H1 (cell line): ENCODE data around the gene TNNI3. TPM values are rescaled to one million over a fixed set of nuclear protein-coding genes. Genes with fewer than 3 reads are reported as not detected.

Experiments
- CTCF ChIA-PET: fragments of 300-600 bp; sonication (Branson Sonifier 250); formaldehyde crosslinking; loops from one replicate; lab custom pipeline; 2021; ENCODE audit not compliant: partially characterized antibody; lab: Charles Lee
- POLR2A ChIA-PET: fragments of 300-600 bp; sonication (Branson Sonifier 250); formaldehyde crosslinking; loops from one replicate; lab custom pipeline; 2021; ENCODE audit warnings: inconsistent platforms; ENCODE audit not compliant: partially characterized antibody; lab: Charles Lee
- DNase-seq, 2 experiments: peaks; one replicate each; pipeline versions ENCODE4 v3.0.0 to v3.0.0-alpha.2; 2010 to 2022; ENCODE audit warnings: low spot score in 2 of 2, low read depth in 1 of 2, mixed read lengths in 1 of 2
- FAIRE-seq: peaks from 2 replicates; lab custom pipeline; 2011; peaks lifted over from hg19 to GRCh38; lab: Jason Lieb, UNC
- H2AFZ ChIP-seq: 2 replicates; pipeline ENCODE4 v1.8.1; 2012; ENCODE audit warnings: low read length, inconsistent platforms
- H2AK5ac ChIP-seq: 2 replicates; pipeline ENCODE4 v1.6.1; 2013; ENCODE audit warnings: low read depth, low read length
- H2BK120ac ChIP-seq: replicated peaks from 2 replicates; pipeline ENCODE3; 2013; ENCODE audit warnings: low read depth, low read length, inconsistent platforms
- H2BK12ac ChIP-seq: 2 replicates; pipeline ENCODE4 v1.6.1; 2013; ENCODE audit warnings: low read depth, low read length
- H2BK15ac ChIP-seq: 2 replicates; pipeline ENCODE4 v1.6.1; 2013; ENCODE audit warnings: low read length
- H2BK20ac ChIP-seq: 2 replicates; pipeline ENCODE4 v1.6.1; 2013; ENCODE audit warnings: low read length
- H2BK5ac ChIP-seq: 2 replicates; pipeline ENCODE4 v1.6.1; 2013; ENCODE audit warnings: low read depth, low read length
- H3K14ac ChIP-seq: 2 replicates; pipeline ENCODE4 v1.6.1; 2013; ENCODE audit warnings: inconsistent platforms; ENCODE audit not compliant: insufficient read length
- H3K18ac ChIP-seq: 2 replicates; pipeline ENCODE4 v1.6.1; 2013; ENCODE audit warnings: low read length; ENCODE audit errors: extremely low read depth
- H3K23ac ChIP-seq: 2 replicates; pipeline ENCODE4 v1.6.1; 2013; ENCODE audit warnings: inconsistent platforms; ENCODE audit not compliant: insufficient read length
- H3K23me2 ChIP-seq: 2 replicates; pipeline ENCODE4 v1.6.1; 2013; ENCODE audit warnings: low read depth, low read length
- H3K27ac ChIP-seq: 2 replicates; pipeline ENCODE4 v1.6.1; 2011; ENCODE audit warnings: low read depth, low read length, inconsistent platforms
- H3K27me3 ChIP-seq, 4 experiments: replicated peaks in 1 of 4; 1 replicate in 1 of 4; 2 replicates in 3 of 4; pipeline versions ENCODE4 v1.6.1 to v1.8.1; 2011 to 2013; ENCODE audit warnings: low read length in 3 of 4, mild to moderate bottlenecking in 3 of 4, inconsistent platforms in 2 of 4, mixed read lengths in 2 of 4, moderate library complexity in 1 of 4; ENCODE audit not compliant: control insufficient read depth in 3 of 4, insufficient read depth in 3 of 4; ENCODE audit errors: extremely low read depth in 1 of 4
- H3K36me3 ChIP-seq, 4 experiments: 2 replicates each; pipeline versions ENCODE4 v1.6.1 to v1.8.1; 2011 to 2013; ENCODE audit warnings: mild to moderate bottlenecking in 4 of 4, low read length in 3 of 4, moderate library complexity in 2 of 4, control low read depth in 1 of 4, inconsistent platforms in 1 of 4; ENCODE audit not compliant: insufficient read depth in 4 of 4, control insufficient read depth in 2 of 4
- H3K4ac ChIP-seq: replicated peaks from 2 replicates; pipeline ENCODE3; 2013; ENCODE audit warnings: low read length, low read depth, mixed read lengths, inconsistent platforms; ENCODE audit not compliant: insufficient read length
- H3K4me1 ChIP-seq, 4 experiments: replicated peaks in 1 of 4; 1 replicate in 1 of 4; 2 replicates in 3 of 4; pipeline versions ENCODE4 v1.6.1 to v1.8.1; 2011 to 2013; ENCODE audit warnings: low read length in 3 of 4, inconsistent platforms in 2 of 4, mixed read lengths in 1 of 4; ENCODE audit not compliant: insufficient read depth in 4 of 4, control insufficient read depth in 3 of 4
- H3K4me2 ChIP-seq, 2 experiments: 2 replicates each; pipeline versions ENCODE4 v1.6.1 to v1.8.1; 2011 to 2013; ENCODE audit warnings: low read depth in 2 of 2, low read length in 2 of 2, control low read depth in 1 of 2, inconsistent platforms in 1 of 2, mild to moderate bottlenecking in 1 of 2; ENCODE audit not compliant: insufficient read depth in 1 of 2
- H3K4me3 ChIP-seq, 4 experiments: fragments of 200-600, 300-600 bp in 1 of 4; sonication (generic), shearing (Covaris generic), sonication (Bioruptor Twin) in 1 of 4; 2 replicates each; pipeline versions ENCODE4 v1.5.1 to v1.8.1; 2011 to 2016; ENCODE audit warnings: low read length in 4 of 4, low read depth in 3 of 4, control low read depth in 2 of 4, inconsistent platforms in 2 of 4, mild to moderate bottlenecking in 2 of 4, mixed read lengths in 1 of 4, moderate library complexity in 1 of 4; ENCODE audit not compliant: insufficient read depth in 2 of 4; ENCODE audit errors: extremely low read depth in 1 of 4
- H3K56ac ChIP-seq: replicated peaks from 2 replicates; pipeline ENCODE3; 2013; ENCODE audit warnings: low read depth, mild to moderate bottlenecking, mixed read lengths, low read length, inconsistent platforms; ENCODE audit not compliant: insufficient read length
- H3K79me1 ChIP-seq: 2 replicates; pipeline ENCODE4 v1.6.1; 2013; ENCODE audit warnings: low read depth, low read length, control low read depth
- H3K79me2 ChIP-seq, 2 experiments: 2 replicates each; pipeline versions ENCODE4 v1.6.1 to v1.8.1; 2012 to 2013; ENCODE audit warnings: low read length in 2 of 2, mild to moderate bottlenecking in 2 of 2, inconsistent platforms in 1 of 2; ENCODE audit not compliant: insufficient read depth in 2 of 2, control insufficient read depth in 1 of 2
- H3K9ac ChIP-seq, 4 experiments: replicated peaks in 1 of 4; 1 replicate in 1 of 4; 2 replicates in 3 of 4; pipeline versions ENCODE4 v1.6.1 to v1.8.1; 2011 to 2013; ENCODE audit warnings: low read depth in 3 of 4, low read length in 3 of 4, control low read depth in 2 of 4, mild to moderate bottlenecking in 2 of 4, moderate library complexity in 2 of 4, inconsistent platforms in 1 of 4; ENCODE audit errors: extremely low read depth in 1 of 4
- H3K9me3 ChIP-seq, 2 experiments: 2 replicates each; pipeline versions ENCODE4 v1.6.1 to v1.8.1; 2012 to 2013; ENCODE audit warnings: mild to moderate bottlenecking in 2 of 2, moderate library complexity in 2 of 2, control low read depth in 1 of 2, inconsistent platforms in 1 of 2, low read depth in 1 of 2, low read length in 1 of 2, mixed read lengths in 1 of 2; ENCODE audit not compliant: insufficient read depth in 2 of 2
- H4K20me1 ChIP-seq, 2 experiments: replicated peaks in 1 of 2; 2 replicates each; pipeline versions ENCODE3 to v1.8.1; 2011 to 2013; ENCODE audit warnings: inconsistent platforms in 2 of 2, low read length in 2 of 2, mild to moderate bottlenecking in 1 of 2; ENCODE audit not compliant: insufficient read depth in 2 of 2, control insufficient read depth in 1 of 2
- H4K5ac ChIP-seq: 2 replicates; pipeline ENCODE4 v1.6.1; 2013; ENCODE audit warnings: low read length, low read depth, mixed read lengths, inconsistent platforms; ENCODE audit not compliant: insufficient read length
- H4K8ac ChIP-seq: 2 replicates; pipeline ENCODE4 v1.8.0; 2013; ENCODE audit warnings: mild to moderate bottlenecking, moderate library complexity, low read length, inconsistent platforms; ENCODE audit not compliant: insufficient read depth; ENCODE audit errors: extremely low read depth
- H4K91ac ChIP-seq: replicated peaks from 2 replicates; pipeline ENCODE3; 2013; ENCODE audit warnings: low read length, mixed read lengths, inconsistent platforms; ENCODE audit not compliant: insufficient read length
- BACH1 ChIP-seq: IDR thresholded peaks from 2 replicates; pipeline ENCODE4 v1.6.1; 2012; ENCODE audit warnings: low read length, improper control_type of control experiment
- BCL11A ChIP-seq, 2 experiments: IDR thresholded peaks; one replicate each; pipeline ENCODE4 v1.6.1; 2011; ENCODE audit warnings: low read depth in 2 of 2, low read length in 2 of 2, mild to moderate bottlenecking in 2 of 2
- CHD1 ChIP-seq: IDR thresholded peaks from 2 replicates; pipeline ENCODE4 v1.6.1; 2012; ENCODE audit warnings: low read depth, low read length, improper control_type of control experiment
- CREB1 ChIP-seq: IDR thresholded peaks from 2 replicates; pipeline ENCODE4 v1.6.1; 2012; ENCODE audit warnings: inconsistent platforms
- E2F6 ChIP-seq: IDR thresholded peaks from 2 replicates; pipeline ENCODE4 v1.6.1; 2012; ENCODE audit warnings: inconsistent platforms
- EP300 ChIP-seq, 2 experiments: IDR thresholded peaks; 1 replicate in 1 of 2; 2 replicates in 1 of 2; pipeline ENCODE4 v1.6.1; 2011 to 2012; ENCODE audit warnings: low read depth in 2 of 2, low read length in 2 of 2, mild to moderate bottlenecking in 2 of 2, borderline replicate concordance in 1 of 2, inconsistent platforms in 1 of 2, moderate library complexity in 1 of 2
- EZH2 ChIP-seq: fragments of 200-600 bp; sonication (generic); IDR thresholded peaks from 2 replicates; pipeline ENCODE4 v1.7.1; 2012; ENCODE audit warnings: low read depth, mild to moderate bottlenecking, moderate library complexity, low read length, inconsistent platforms; ENCODE audit not compliant: severe bottlenecking
- GTF2F1 ChIP-seq: IDR thresholded peaks from 2 replicates; pipeline ENCODE4 v1.6.1; 2012; ENCODE audit warnings: low read depth, low read length, improper control_type of control experiment, borderline replicate concordance
- SIN3A ChIP-seq, 2 experiments: IDR thresholded peaks in 1 of 2; conservative IDR thresholded peaks in 1 of 2; 2 replicates each; pipeline ENCODE4 v1.6.1; 2011 to 2012; ENCODE audit warnings: low read length in 2 of 2, improper control_type of control experiment in 1 of 2, low read depth in 1 of 2, mild to moderate bottlenecking in 1 of 2
- SIX5 ChIP-seq: IDR thresholded peaks from 2 replicates; pipeline ENCODE4 v1.6.1; 2011; ENCODE audit warnings: mild to moderate bottlenecking, low read depth, low read length
- SP2 ChIP-seq: IDR thresholded peaks from 2 replicates; pipeline ENCODE4 v1.6.1; 2012; ENCODE audit warnings: mild to moderate bottlenecking, low read length, inconsistent platforms
- SP4 ChIP-seq: IDR thresholded peaks from 2 replicates; pipeline ENCODE4 v1.6.1; 2012; ENCODE audit warnings: low read length, inconsistent platforms
- TEAD4 ChIP-seq: IDR thresholded peaks from 2 replicates; pipeline ENCODE4 v1.6.1; 2012; ENCODE audit warnings: low read depth, low read length, inconsistent platforms, mixed read lengths
- WGBS, 2 experiments: shearing (Covaris generic) in 1 of 2; methylation state at CpG; one replicate each; pipeline versions ENCODE4 v1.1.6 to v1.1.7; 2013 to 2015; ENCODE audit warnings: low lambda C conversion rate in 2 of 2, mixed read lengths in 2 of 2, inconsistent platforms in 1 of 2, low coverage in 1 of 2, missing lambda C conversion rate in 1 of 2; ENCODE audit not compliant: insufficient replicate concordance in 2 of 2, insufficient coverage in 1 of 2, insufficient read length in 1 of 2; ENCODE audit errors: extremely low coverage in 1 of 2, missing lambda C conversion rate in 1 of 2; 5-methylcytosine and 5-hydroxymethylcytosine counted together
- polyA plus RNA-seq, 7 experiments: library from polyadenylated mRNA; depleted of rRNA in 3 of 7; stranded (reverse) in 5 of 7; unstranded in 2 of 7; fragments of >200 nt in 5 of 7; fragments of 200-250 nt in 2 of 7; gene quantifications; 1 replicate in 5 of 7; 2 replicates in 1 of 7; 4 replicates in 1 of 7; pipeline versions ENCODE4 v1.2.1 to v1.2.3, GENCODE V29; 2011 to 2013; ENCODE audit warnings: missing spikeins in 2 of 7, mixed read lengths in 2 of 7
- total RNA-seq: library from RNA; stranded (reverse); fragmentation: NEBNext Ultra II Directional; extraction: Animal tissue kit (Norgen Biotek cat#: 25700); gene quantifications from 2 replicates; pipeline ENCODE4 v1.2.1, GENCODE V29; 2021

Gene TNNI3
- total and polyA plus RNA-seq, 2 of the 8 experiments (the other 6 are each of a cell fraction or from before 2014, with no cell fraction given): 16.9 to 56.0 TPM

DNA sequence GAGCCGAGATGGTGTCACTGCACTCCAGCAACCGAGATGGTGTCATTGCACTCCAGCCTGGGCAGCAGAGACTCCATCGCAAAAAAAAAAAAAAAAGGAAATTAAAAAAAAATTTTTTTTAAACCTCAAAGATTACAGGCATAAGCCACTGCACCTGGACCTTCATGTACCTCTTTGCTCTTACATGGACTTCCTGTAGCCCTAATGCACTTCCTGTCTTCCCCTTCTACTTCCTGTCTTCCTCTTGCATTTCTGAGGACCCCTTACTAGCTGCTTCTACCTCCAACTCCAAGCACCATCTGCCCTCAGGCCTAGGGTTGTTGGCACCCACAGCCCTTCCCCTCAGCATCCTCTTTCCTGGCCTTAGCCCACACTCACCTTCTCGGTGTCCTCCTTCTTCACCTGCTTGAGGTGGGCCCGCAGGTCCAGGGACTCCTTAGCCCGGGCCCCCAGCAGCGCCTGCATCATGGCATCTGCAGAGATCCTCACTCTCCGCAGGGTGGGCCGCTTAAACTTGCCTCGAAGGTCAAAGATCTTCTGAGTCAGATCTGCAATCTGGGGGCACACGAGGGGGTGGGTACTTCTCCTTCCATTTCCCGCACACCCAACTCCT lies 3.8 kb downstream of the TNNI3 start:
- Histone ChIP-seq H3K27ac (no peak overlapping the region), H3K79me1 (peaks cover 3% of the 10 kb centered on the region; the same call in 1 of the 2 replicates), H2AK5ac (peak overlapping the region; percentile 75; the same call in 1 of the 2 replicates), H3K36me3 (peaks cover 0 to 5% (median 2%) of the 10 kb centered on the region in 4 experiments; a peak in 2 of 8 replicates), H4K8ac (no peak overlapping the region), H2AFZ (no peak overlapping the region), H2BK12ac (no peak overlapping the region), H3K18ac (no peak overlapping the region), H4K91ac (no peak overlapping the region), H3K4me1 (peaks cover 0 to 15% (median 7%) of the 10 kb centered on the region in 4 experiments; a peak in 6 of 7 replicates), H2BK5ac (no peak overlapping the region), H3K27me3 (no peaks in the 10 kb centered on the region; a peak in 2 of 7 replicates), H3K79me2 (no peaks in the 10 kb centered on the region), H3K4me3 (no peak overlapping the region), H3K23me2 (peaks cover 10% of the 10 kb centered on the region; the same call in 1 of the 2 replicates), H3K4ac (no peak overlapping the region), H4K20me1 (no peaks in the 10 kb centered on the region), H3K4me2 (no peak overlapping the region), H3K9ac (no peak overlapping the region), H4K5ac (no peak overlapping the region), H2BK120ac (no peak overlapping the region), H3K23ac (no peak overlapping the region), H3K14ac (no peak overlapping the region), H2BK15ac (no peak overlapping the region), H3K56ac (no peak overlapping the region), H3K9me3 (peaks cover 0 to 4% of the 10 kb centered on the region in 2 experiments; a peak in 1 of 4 replicates), H2BK20ac (no peak overlapping the region)
- CTCF ChIA-PET: interaction anchor here (0.5 to 1.6 kb wide), 4 partner anchors 10 to 206 kb away, joined by 3 to 4 read pairs (median 3); no protein-coding TSS in a partner anchor
- 91 to 100% methylated on average over 1 to 11 of the region's 12 CpGs for WGBS, 2 experiments
- POLR2A ChIA-PET: interaction anchor here (0.6 to 0.9 kb wide), 3 partner anchors 13 to 272 kb away, joined by 3 to 5 read pairs (median 3); partner anchors contain the start of gene PPP1R12C
- FAIRE-seq (no peak), DNase-seq (no peak)
- TF ChIP-seq EP300 (IDR thresholded peaks at IDR 0.05; ENCODE audit: borderline replicate concordance in 1 of 2, low read depth in 2 of 2, low read length in 2 of 2) (no peak), GTF2F1 (no peak), BCL11A (IDR thresholded peaks at IDR 0.05; ENCODE audit: low read depth in 2 of 2, low read length in 2 of 2) (no peak), EZH2 (no peak), E2F6 (no peak), CREB1 (no peak), SIN3A (conservative IDR thresholded peaks at IDR 0.05 in 1 of 2, IDR thresholded peaks at IDR 0.05 in 1 of 2; ENCODE audit: low read depth in 1 of 2, low read length in 2 of 2) (no peak), SP2 (no peak), TEAD4 (no peak), SIX5 (no peak), SP4 (no peak), BACH1 (no peak), CHD1 (no peak)
